Measurements from ENCODE around the gene FCAMR.

The FCAMR gene
- 0 to 11.6 (median 0.11) reads per million in 18 experiments for total RNA-seq

- DNase-seq, result peak; percentile 43
Measured at GRCh38 chr1:206970446-206970845, at the start of gene FCAMR. Gene FCAMR, minus strand, starts transcription at chr1:206970460. Its CDS starts 335 bp downstream, at chr1:206970125.

GRCh38 chr1:207019661-207020060, 49.4 kb upstream of the FCAMR start:
- no peak for DNase-seq

- DNase-seq, result no peak
Measured at GRCh38 chr1:207019161-207019560, 48.9 kb upstream of the FCAMR start.

GRCh38 chr1:207018707-207019106, 48.4 kb upstream of the FCAMR start:
- no peak for DNase-seq

GRCh38 chr1:207017615-207018559, 47.6 kb upstream of the FCAMR start:
- DNase-seq, result peak; percentile 55 to 83

GRCh38 chr1:207015791-207016190, 45.5 kb upstream of the FCAMR start:
- DNase-seq, result no peak

GRCh38 chr1:207014728-207015127, 44.5 kb upstream of the FCAMR start:
- peak; percentile 33 to 37 for DNase-seq

- no peak for DNase-seq
Measured at GRCh38 chr1:207013321-207014085, 43.2 kb upstream of the FCAMR start.

GRCh38 chr1:207010726-207011125, 40.5 kb upstream of the FCAMR start:
- DNase-seq, result no peak

- DNase-seq, result no peak
Measured at GRCh38 chr1:207009945-207010344, 39.7 kb upstream of the FCAMR start.

- no peak for DNase-seq
Measured at GRCh38 chr1:207009182-207009850, 39.1 kb upstream of the FCAMR start.

GRCh38 chr1:207007352-207008033, 37.2 kb upstream of the FCAMR start:
- no peak for DNase-seq

- no peak for DNase-seq
Measured at GRCh38 chr1:207006914-207007313, 36.7 kb upstream of the FCAMR start.

GRCh38 chr1:207006083-207006482, 35.8 kb upstream of the FCAMR start:
- no peak for DNase-seq

GRCh38 chr1:207004931-207005830, 34.9 kb upstream of the FCAMR start:
- DNase-seq, result peak; percentile 42 to 55

- DNase-seq, result no peak
Measured at GRCh38 chr1:207003210-207003609, 33.0 kb upstream of the FCAMR start.

- no peak for DNase-seq
Measured at GRCh38 chr1:207002724-207003146, 32.5 kb upstream of the FCAMR start.

GRCh38 chr1:207001492-207002245, 31.4 kb upstream of the FCAMR start:
- no peak for DNase-seq

- DNase-seq, result no peak
Measured at GRCh38 chr1:207000651-207001291, 30.5 kb upstream of the FCAMR start.

- peak; percentile 29 to 76 for DNase-seq
Measured at GRCh38 chr1:206998816-206999215, 28.6 kb upstream of the FCAMR start.

Data from inflammatory macrophage (primary cell).